ENCODE results near the gene PA2G4.
"Not testable (repeated sequence)": the region's sequence is repeated elsewhere in the genome, so short reads cannot be mapped to it uniquely, and the experiment has no call there.

The PA2G4 gene

GRCh38 chr12:56099787-56100186 is 4.6 kb upstream of the PA2G4 start:
- DNase-seq (ENCODE audit: low read depth in 2 of 2): no peak

GRCh38 chr12:56101045-56101444 is 3.3 kb upstream of the PA2G4 start:
- no peak for DNase-seq (ENCODE audit: low read depth in 2 of 2)

- no peak for DNase-seq (ENCODE audit: low read depth in 2 of 2)
Measured at GRCh38 chr12:56102683-56103065, 1.7 kb upstream of the PA2G4 start.

- no peak for DNase-seq (ENCODE audit: low read depth in 2 of 2)
Measured at GRCh38 chr12:56103066-56103711, 1.2 kb upstream of the PA2G4 start.

DNA sequence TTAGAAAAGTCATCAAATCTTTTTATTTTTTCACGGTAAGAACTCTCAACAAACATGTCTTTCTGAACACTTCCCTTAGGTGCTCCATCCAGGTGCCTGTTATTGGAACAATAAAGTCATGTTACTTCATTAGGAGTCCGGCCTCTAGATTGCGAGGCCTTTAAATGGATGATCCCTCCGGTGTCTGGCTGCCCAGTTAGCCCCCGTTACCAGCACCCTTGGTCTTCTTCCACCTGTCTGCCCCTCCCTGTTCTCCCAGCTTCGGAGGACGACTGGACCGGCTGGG is 593 bp upstream of the PA2G4 start:
- no peak for DNase-seq (ENCODE audit: low read depth in 2 of 2)

DNA sequence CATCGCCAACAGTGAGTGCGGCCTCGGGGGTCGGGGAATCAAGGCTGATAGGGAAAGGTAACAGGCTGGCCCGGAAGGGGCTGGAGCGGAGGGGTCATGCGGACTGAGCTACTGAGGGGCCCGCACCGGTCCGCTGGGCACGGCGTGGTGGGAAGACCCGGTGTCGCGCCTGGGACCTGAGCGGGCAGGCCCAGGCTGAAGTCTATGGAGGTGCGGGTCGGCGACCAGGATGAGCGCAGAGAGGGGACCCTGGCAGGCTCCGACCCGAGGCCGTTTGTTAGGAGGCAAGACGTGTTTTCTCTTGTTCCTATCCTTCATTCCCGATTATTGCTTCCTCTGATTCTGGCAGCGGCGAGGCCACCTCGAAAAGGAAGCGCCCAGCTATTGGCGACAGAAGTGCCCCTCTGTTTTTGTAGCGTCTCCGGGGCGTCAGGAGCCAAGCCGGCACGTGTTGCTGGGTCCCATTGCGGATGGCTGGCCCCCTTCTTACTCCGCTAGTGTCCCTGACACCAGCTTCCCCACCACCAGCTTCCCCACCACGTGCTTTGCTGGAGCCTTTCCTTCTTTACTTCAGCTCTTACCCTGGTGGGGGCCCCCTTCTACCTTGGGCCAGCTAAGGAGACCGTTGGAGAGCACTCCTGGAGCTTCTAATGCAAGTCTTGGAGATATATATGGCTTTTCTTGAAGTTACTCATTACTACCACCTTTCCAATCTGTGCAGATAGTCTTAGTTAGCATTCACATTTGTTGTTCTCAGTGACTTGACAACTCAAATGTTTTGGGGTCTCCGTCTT is 653 bp downstream of the PA2G4 start:
- no peak for DNase-seq (ENCODE audit: low read depth in 2 of 2)

GRCh38 chr12:56105609-56105902 is 1.2 kb downstream of the PA2G4 start:
- no peak for DNase-seq (ENCODE audit: low read depth in 2 of 2)

DNA sequence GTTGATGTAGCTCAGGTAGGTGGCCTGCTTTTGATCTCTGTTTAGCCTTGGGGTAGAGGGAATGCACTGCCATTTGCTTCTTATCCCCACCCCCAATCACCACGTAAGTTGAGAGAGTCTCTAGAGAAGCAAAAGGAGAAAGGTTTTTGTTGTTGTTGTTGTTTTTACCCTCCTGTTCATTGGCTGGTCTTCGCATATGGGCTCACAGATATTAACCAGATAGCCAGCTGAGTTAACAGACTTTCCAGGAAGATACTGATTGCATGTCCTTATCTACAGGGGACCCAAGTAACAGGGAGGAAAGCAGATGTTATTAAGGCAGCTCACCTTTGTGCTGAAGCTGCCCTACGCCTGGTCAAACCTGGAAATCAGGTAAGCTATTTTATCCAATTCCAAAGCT is 2.9 kb downstream of the PA2G4 start:
- DNase-seq (ENCODE audit: low read depth in 2 of 2): no peak

DNA sequence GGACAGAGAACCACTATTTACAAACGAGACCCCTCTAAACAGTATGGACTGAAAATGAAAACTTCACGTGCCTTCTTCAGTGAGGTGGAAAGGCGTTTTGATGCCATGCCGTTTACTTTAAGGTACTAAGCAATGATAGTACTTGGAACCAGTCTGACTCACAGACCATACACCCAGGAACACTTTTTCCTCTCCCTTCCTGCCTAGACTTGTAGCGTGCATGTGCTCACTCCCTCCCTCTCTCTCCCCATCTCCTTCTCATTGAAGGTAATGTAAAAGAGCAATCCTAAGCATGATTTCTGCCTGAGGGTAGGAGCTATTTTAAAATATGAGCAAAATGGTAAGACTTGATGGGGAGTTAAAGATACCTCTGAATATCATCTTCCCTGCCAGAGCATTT is 6.2 kb downstream of the PA2G4 start:
- no peak for DNase-seq (ENCODE audit: low read depth in 2 of 2)

- DNase-seq (ENCODE audit: low read depth in 2 of 2): no peak
Measured at GRCh38 chr12:56114084-56114483, 9.7 kb downstream of the PA2G4 start.

GRCh38 chr12:56115329-56115728 is 11.0 kb downstream of the PA2G4 start:
- DNase-seq (ENCODE audit: low read depth in 2 of 2): no peak

DNA sequence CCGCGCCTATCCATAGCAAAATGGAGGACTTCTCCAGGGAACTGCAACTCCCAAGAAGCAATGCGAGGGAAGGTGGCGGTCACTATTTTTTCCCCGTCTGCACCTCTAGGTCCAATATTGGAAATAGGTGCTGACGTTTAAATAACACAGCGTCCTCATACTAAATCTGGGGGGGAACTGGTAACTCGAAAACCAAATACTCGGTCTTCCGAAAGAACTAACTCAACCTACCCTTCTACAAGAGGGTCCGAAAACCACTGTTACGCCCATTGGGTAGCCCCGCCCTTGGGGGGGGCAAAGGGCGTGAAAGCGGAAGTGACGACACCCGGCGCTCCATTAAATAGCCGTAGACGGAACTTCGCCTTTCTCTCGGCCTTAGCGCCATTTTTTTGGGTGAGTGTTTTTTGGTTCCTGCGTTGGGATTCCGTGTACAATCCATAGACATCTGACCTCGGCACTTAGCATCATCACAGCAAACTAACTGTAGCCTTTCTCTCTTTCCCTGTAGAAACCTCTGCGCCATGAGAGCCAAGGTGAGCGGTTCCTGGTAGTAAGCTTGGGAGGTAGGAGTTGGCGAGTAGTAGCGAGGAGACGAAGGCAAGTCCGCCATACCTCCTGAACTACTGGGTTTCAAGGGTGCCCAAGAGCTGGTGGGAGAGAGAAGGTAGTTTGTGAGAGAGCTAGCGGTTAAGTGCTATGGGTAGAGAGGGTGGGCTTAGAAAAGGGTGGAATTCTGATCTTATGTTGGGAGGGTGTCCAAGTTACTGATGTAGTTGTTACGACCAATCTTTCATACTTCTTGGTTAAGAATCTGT is 12.1 kb downstream of the PA2G4 start, which contains the start of gene RPL41:
TSS of gene RPL41 (plus strand) at position 367 of the 815 bp plus-strand sequence.
- peak; percentile 87 for DNase-seq (ENCODE audit: low read depth in 2 of 2)

DNA sequence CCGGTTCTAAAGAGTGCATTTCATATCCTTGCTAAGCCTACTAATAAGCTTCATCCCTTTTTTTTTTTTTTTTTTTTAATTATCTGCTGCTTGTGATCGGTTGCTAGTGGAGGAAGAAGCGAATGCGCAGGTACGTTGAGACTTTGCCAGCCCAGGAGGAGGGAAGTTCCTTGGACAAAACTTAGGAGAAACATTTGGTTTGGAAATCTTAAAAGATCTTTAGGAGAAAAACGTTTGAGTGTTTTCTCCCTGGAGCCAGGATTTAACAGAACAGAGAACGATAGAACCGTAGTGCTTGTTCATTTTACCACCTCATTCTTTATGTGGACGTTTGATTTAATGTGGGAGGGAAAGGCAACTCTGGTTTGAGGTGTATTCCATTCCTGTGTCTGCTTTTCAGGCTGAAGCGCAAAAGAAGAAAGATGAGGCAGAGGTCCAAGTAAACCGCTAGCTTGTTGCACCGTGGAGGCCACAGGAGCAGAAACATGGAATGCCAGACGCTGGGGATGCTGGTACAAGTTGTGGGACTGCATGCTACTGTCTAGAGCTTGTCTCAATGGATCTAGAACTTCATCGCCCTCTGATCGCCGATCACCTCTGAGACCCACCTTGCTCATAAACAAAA is 12.8 kb downstream of the PA2G4 start:
- not testable (repeated sequence) for DNase-seq (ENCODE audit: low read depth in 2 of 2)

GRCh38 chr12:56117778-56118687 is 13.7 kb downstream of the PA2G4 start, which contains the start of gene ZC3H10:
TSS of gene ZC3H10 (plus strand) at chr12:56118266. CDS start at chr12:56120563, 2,297 bp downstream.
- peak; percentile 98 for DNase-seq (ENCODE audit: low read depth in 2 of 2)

- no peak for DNase-seq (ENCODE audit: low read depth in 2 of 2)
Measured at GRCh38 chr12:56118688-56119357, 14.5 kb downstream of the PA2G4 start.

DNA sequence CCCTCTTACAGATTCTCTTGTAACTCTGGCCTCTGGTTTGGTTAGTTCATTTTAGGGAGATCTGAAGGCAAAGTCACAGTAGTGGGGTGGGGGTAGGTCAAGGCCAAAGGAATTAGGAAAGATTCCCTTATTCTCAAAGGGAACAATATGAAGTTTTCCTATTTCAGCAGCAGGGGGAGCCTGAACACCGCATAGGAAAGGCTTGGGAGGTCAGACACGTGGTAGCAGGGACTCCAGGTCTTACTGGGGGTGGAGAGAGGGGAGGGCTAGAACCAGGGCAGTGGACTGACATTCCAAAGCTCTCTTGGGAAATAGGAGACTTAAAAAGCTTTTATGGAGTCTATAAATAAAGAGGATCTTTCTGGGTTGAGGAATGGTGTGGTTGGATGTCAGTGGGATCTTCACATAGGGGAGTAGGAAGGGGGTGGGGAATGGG is 15.0 kb downstream of the PA2G4 start:
- DNase-seq (ENCODE audit: low read depth in 2 of 2): peak in 1 of 2 donors; percentile 44

DNA sequence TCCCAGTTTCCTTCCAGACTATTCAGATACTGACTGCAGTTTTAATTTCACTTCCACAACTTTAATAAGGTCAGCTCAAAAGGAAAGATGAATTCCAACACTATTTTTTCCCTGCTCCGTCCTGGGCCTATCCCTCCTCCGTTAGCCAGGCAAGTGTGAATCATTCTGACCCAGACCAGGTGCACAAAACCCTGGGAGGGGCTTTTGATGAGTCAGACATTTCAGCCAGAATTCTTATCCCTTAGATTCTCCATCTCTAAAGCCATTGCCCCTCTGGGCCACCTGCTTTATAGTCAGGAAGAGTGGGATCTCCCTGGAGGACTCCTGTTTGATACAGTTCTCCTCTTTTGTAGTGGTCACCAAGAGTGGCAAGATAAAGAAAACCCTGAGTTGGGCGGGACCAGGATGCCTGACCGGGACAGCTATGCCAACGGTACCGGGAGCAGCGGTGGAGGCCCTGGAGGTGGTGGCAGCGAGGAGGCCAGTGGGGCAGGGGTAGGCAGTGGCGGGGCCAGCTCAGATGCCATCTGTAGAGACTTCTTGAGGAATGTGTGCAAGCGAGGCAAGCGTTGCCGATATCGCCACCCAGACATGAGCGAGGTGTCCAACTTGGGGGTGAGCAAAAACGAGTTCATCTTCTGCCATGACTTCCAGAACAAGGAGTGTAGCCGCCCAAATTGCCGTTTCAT is 15.9 kb downstream of the PA2G4 start:
- no peak for DNase-seq (ENCODE audit: low read depth in 2 of 2)

DNA sequence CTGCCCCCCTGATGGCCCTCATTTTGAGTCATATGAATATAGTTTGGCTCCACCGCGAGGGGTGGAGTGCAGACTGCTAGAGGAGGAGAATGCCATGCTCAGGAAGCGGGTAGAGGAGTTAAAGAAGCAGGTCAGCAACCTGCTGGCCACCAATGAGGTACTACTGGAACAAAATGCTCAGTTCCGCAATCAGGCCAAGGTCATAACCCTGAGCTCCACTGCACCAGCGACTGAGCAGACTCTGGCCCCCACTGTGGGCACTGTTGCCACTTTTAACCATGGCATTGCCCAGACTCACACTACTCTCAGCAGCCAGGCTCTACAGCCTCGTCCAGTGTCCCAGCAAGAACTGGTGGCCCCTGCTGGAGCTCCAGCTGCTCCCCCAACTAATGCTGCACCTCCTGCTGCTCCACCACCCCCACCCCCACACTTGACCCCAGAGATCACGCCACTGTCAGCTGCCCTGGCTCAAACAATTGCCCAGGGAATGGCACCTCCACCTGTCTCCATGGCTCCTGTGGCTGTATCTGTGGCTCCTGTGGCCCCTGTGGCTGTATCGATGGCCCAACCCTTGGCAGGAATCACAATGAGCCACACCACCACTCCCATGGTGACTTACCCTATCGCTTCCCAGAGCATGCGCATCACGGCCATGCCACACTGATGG is 17.0 kb downstream of the PA2G4 start:
- DNase-seq (ENCODE audit: low read depth in 2 of 2): no peak

- DNase-seq (ENCODE audit: low read depth in 2 of 2): no peak
Measured at GRCh38 chr12:56122637-56123036, 18.3 kb downstream of the PA2G4 start.

DNA sequence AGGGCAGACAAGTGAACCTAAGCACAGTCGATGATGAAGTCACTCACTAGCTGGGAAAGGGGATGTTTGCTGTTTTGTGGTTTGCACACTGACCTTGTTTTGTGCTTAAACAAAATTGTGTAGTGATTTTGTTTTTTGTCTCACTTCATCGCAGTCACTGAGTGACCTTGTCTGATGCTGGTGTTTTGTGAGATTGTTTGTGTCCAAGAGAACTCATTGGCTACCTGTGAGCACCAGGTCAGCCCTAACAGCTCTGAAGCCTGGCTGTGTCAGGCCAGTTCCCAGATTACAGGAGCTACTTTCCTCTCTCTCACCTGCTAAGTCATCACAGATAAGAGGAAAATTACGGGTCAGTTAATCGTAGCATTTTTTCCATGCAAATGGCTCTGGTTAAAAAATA is 19.8 kb downstream of the PA2G4 start:
- no peak for DNase-seq (ENCODE audit: low read depth in 2 of 2)

All from stimulated activated CD8-positive, alpha-beta memory T cell treated with anti-CD3 and anti-CD28 coated beads, Interleukin-15, amount 100 ng/mL, for 48 hours (primary cell).